HS-5 (cell line): ENCODE results near the gene PKP4.

Experiments used
- DNase-seq: peaks from one replicate; pipeline ENCODE4 v3.0.0-alpha.2; 2012; ENCODE audit warnings: low read depth

Gene PKP4

GRCh38 chr2:158598862-158599517 lies 142.2 kb downstream of the PKP4 start:
- no peak for DNase-seq

- no peak for DNase-seq
Observed at GRCh38 chr2:158599609-158600008, 142.9 kb downstream of the PKP4 start.

GRCh38 chr2:158600155-158600802 lies 143.5 kb downstream of the PKP4 start:
- peak; percentile 94 for DNase-seq

GRCh38 chr2:158602027-158602426 lies 145.3 kb downstream of the PKP4 start:
- DNase-seq: no peak

- DNase-seq: no peak
Observed at GRCh38 chr2:158603205-158603604, 146.5 kb downstream of the PKP4 start.

- no peak for DNase-seq
Observed at GRCh38 chr2:158603986-158604385, 147.2 kb downstream of the PKP4 start.

GRCh38 chr2:158610059-158610458 lies 153.3 kb downstream of the PKP4 start:
- DNase-seq: no peak

- DNase-seq: no peak
Observed at GRCh38 chr2:158616480-158617000, 159.8 kb downstream of the PKP4 start.

- DNase-seq: no peak
Observed at GRCh38 chr2:158618891-158619490, 162.2 kb downstream of the PKP4 start.

GRCh38 chr2:158619496-158619895 lies 162.7 kb downstream of the PKP4 start:
- DNase-seq: peak; percentile 20

- no peak for DNase-seq
Observed at GRCh38 chr2:158620656-158621055, 163.9 kb downstream of the PKP4 start.

- no peak for DNase-seq
Observed at GRCh38 chr2:158624071-158624667, 167.4 kb downstream of the PKP4 start.

GRCh38 chr2:158624961-158625360 lies 168.2 kb downstream of the PKP4 start:
- DNase-seq: no peak

GRCh38 chr2:158629116-158629515 lies 172.4 kb downstream of the PKP4 start:
- no peak for DNase-seq

- DNase-seq: no peak
Observed at GRCh38 chr2:158633261-158633660, 176.5 kb downstream of the PKP4 start.

GRCh38 chr2:158634627-158635026 lies 177.9 kb downstream of the PKP4 start:
- DNase-seq: no peak

GRCh38 chr2:158635961-158636601 lies 179.3 kb downstream of the PKP4 start:
- DNase-seq: no peak

- no peak for DNase-seq
Observed at GRCh38 chr2:158637357-158637756, 180.6 kb downstream of the PKP4 start.

- DNase-seq: peak; percentile 78
Observed at GRCh38 chr2:158644139-158644538, 187.4 kb downstream of the PKP4 start.

- no peak for DNase-seq
Observed at GRCh38 chr2:158645299-158645698, 188.5 kb downstream of the PKP4 start.

- DNase-seq: no peak
Observed at GRCh38 chr2:158647436-158648231, 190.9 kb downstream of the PKP4 start.

GRCh38 chr2:158649846-158650245 lies 193.1 kb downstream of the PKP4 start:
- DNase-seq: no peak
